T-helper 9 cell (primary cell): ENCODE measurements around the gene LIN9.
"Not testable (repeated sequence)": the region's sequence is repeated elsewhere in the genome, so short reads cannot be mapped to it uniquely, and the experiment has no call there.

Source experiments
- DNase-seq: peaks from one replicate; pipeline ENCODE4 v3.0.0-alpha.2; 2020
- total RNA-seq, 2 donors: gene quantifications; one replicate each; lab custom pipeline; 2026; lab: John Stamatoyannopoulos, UW

Gene LIN9
- total RNA-seq: 3.6 to 15.4 reads per million in 2 donors

- DNase-seq: peak; percentile 91
Observed at GRCh38 chr1:226308723-226309397, at the start of gene LIN9. LIN9 (minus strand) TSS chr1:226309164; CDS start chr1:226309139, 25 bp downstream.

GRCh38 chr1:226357416-226357815 lies 48.5 kb upstream of the LIN9 start:
- DNase-seq: no peak

DNA sequence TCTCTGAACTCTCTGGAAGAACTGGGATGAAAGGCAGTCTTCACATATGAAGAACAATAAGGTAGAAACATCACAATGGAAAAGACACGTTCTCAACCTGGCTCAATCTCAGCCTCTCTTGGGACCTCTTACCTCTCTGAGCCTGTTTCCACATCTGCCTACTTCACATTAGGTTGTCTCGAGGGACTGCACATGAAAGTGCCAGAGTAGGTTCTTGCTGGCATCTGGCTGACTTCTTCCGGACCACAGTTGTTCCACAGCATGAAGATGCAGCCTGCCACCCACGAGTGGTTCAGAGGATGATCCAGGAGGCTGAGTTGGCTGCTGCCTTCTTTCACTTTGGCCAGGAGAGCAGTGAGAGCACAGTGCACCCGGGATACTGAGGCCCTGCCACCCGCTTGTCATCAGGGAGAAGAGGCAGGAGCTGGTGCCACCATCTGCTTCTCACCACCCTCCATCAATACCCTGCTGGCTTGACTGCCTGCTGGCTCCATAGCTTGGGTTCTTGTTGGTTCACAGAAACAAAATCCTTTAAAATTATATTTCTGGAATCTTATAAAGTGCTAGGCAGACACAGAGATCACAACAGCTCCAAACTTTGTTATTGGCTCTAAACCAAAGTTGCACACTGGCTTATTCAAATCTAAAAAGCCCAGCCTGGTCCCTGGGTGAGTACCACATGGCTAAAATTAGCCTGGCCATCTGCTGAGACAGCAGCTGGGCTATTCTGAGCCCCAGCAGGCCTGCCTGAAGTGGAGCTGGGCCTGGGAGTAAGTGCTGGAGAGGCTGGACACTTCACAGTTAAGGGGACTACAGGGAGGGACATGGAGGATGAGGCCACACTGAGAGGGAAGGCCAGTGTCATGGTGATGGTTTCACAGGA lies 46.9 kb upstream of the LIN9 start:
- no peak for DNase-seq

- no peak for DNase-seq
Observed at GRCh38 chr1:226355016-226355415, 46.1 kb upstream of the LIN9 start.

- no peak for DNase-seq
Observed at GRCh38 chr1:226353698-226354525, 44.9 kb upstream of the LIN9 start.

GRCh38 chr1:226351709-226352108 lies 42.7 kb upstream of the LIN9 start:
- no peak for DNase-seq

DNA sequence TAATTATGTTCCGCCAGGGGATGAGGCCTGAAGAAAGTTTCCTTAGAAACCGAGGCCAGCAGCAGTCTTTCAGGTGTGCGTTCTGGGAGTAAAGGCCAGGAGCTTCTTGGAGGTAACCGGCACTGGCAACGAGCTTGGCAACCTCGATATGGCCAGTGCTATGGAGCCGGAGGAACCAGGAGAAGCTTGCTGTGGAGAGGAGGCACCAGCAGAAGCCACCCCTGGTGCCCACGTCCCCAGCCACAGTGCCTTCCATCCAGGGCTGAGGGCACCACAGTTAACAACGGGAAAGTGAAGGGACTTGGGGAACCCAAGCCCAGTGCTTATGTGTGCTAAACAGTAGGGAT lies 41.5 kb upstream of the LIN9 start:
- no peak for DNase-seq

GRCh38 chr1:226349801-226350518 lies 41.0 kb upstream of the LIN9 start:
- no peak for DNase-seq

GRCh38 chr1:226349081-226349480 lies 40.1 kb upstream of the LIN9 start:
- DNase-seq: no peak

- no peak for DNase-seq
Observed at GRCh38 chr1:226344441-226345259, 35.7 kb upstream of the LIN9 start.

DNA sequence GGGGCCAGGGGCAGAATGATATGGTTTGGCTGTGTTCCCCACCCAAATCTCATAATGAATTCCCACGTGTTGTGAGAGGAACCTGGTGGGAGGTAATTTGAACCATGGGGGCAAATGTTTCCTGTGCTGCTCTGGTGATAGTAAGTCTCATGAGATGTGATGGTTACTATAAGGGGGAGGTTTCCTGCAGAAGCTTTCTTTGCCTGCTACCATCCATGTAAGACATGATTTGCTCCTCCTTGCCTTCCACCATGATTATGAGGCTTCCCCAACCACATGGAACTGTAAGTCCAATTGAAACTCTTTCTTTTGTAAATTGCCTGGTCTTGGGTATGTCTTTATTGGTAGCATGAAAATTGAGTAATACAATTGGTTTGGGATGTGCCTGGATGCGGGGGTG lies 33.7 kb upstream of the LIN9 start:
- no peak for DNase-seq

DNA sequence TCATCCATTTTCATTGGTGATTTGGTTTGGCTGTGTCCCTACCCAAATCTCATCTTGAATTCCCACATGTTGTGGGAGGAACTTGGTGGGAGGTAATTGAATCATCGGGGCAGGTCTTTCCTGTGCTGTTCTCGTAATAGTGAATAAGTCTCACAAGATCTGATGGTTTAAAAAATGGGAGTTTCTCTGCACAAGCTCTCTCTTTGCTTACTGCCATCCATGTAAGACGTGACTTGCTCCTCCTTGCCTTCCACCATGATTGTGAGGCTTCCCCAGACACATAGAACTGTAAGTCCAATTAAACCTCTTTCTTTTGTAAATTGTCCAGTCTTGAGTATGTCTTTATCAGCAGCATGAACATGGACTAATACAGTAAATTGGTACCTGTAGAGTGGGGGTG lies 31.1 kb upstream of the LIN9 start:
- DNase-seq: not testable (repeated sequence)

GRCh38 chr1:226337276-226337875 lies 28.4 kb upstream of the LIN9 start:
- no peak for DNase-seq

DNA sequence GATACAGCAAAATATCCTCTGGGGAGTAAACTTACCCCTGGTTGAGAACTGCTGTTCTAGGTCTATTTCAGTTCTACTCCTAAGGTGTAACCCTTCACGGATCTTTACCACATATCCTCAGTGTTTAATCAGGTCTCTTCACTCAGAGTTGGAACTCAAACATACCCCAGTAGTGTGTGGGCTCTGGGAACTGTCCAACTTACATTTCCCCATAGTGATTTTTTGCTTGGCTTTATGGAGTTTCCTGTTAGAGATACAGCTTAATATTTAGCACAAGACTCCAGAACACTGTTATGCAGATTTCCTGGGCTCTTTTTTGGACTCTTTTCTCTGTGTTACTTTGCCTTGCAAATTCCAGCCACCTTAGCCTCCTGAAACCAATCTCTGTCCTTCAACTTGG lies 26.7 kb upstream of the LIN9 start:
- no peak for DNase-seq

- no peak for DNase-seq
Observed at GRCh38 chr1:226332947-226333346, 24.0 kb upstream of the LIN9 start.

GRCh38 chr1:226329237-226329636 lies 20.3 kb upstream of the LIN9 start:
- DNase-seq: no peak

DNA sequence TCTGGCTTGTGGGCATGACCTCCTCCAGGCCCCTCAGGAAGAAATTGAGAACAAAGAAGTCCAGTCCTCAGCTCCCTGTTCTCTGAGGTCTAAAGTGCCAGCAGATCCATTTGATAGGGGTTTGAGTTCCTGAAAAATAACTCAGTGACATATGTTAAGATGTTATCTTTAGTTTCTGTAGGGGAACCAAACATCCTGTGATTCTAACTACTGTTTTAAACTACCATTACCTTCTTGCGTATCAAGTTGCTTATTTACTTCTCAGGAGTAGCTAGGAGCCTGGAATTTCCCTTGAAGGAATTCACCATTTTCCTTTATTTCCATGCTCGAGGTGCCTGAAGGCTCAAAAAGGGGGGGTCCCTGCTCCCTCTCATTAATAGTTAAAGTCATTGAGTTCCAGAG lies 18.8 kb upstream of the LIN9 start:
- DNase-seq: no peak

GRCh38 chr1:226325178-226325577 lies 16.2 kb upstream of the LIN9 start:
- DNase-seq: no peak

DNA sequence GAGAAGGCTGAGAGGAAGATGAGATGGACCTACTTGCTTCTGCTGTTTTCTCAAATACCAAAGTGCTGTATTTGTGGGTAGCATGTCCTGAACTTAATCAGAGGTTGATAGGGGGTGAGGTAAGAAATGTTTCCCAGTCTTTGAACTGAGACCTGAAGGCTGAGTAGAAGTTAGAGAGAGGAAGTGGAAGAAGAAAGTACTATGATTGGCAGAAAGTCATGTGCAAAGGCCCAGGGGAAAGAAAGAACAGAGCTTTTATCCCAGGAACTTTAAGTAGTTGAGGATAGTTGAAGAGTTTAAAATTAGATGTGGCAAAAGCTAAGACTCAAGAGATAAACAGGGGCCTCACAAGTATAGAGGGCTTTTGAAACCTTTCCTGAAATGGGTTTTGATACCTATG lies 15.5 kb upstream of the LIN9 start:
- DNase-seq: no peak

- no peak for DNase-seq
Observed at GRCh38 chr1:226322986-226323385, 14.0 kb upstream of the LIN9 start.

GRCh38 chr1:226320930-226321329 lies 12.0 kb upstream of the LIN9 start:
- DNase-seq: no peak
